ENCODE data around the gene SPPL2C.

SPPL2C gene

GRCh38 chr17:45854209-45854608 is 9.5 kb downstream of the SPPL2C start:
- no peaks in the 10 kb centered on the region for H3K9me2 ChIP-seq (ENCODE audit: low read depth, low read length)
- H3K4me2 ChIP-seq (ENCODE audit: low read length): no peak overlapping the region
- no peaks in the 10 kb centered on the region for H3K79me2 ChIP-seq (ENCODE audit: insufficient read depth, low read length)
- H3F3A ChIP-seq (ENCODE audit: insufficient read depth, low read length): no peaks in the 10 kb centered on the region
- no peak overlapping the region for H3K9ac ChIP-seq (ENCODE audit: low read length)
- no peaks in the 10 kb centered on the region for H3K27me3 ChIP-seq (ENCODE audit: insufficient read depth, low read length)
- H3K36me3 ChIP-seq (ENCODE audit: insufficient read depth, low read length): no peaks in the 10 kb centered on the region
- no peak overlapping the region for H3K27ac ChIP-seq (ENCODE audit: low read depth, low read length, poor library complexity, severe bottlenecking)
- H4K20me1 ChIP-seq (ENCODE audit: insufficient read depth, low read length): no peaks in the 10 kb centered on the region
- H3K4me1 ChIP-seq (ENCODE audit: insufficient read depth, low read length, severe bottlenecking): no peaks in the 10 kb centered on the region
- H3K4me3 ChIP-seq (ENCODE audit: low read depth, low read length, poor library complexity, severe bottlenecking): no peak overlapping the region
- no peak for TF ChIP-seq EZH2 (IDR thresholded peaks at IDR 0.05; ENCODE audit: borderline replicate concordance, low read length)
- TF ChIP-seq, protein P1, sequence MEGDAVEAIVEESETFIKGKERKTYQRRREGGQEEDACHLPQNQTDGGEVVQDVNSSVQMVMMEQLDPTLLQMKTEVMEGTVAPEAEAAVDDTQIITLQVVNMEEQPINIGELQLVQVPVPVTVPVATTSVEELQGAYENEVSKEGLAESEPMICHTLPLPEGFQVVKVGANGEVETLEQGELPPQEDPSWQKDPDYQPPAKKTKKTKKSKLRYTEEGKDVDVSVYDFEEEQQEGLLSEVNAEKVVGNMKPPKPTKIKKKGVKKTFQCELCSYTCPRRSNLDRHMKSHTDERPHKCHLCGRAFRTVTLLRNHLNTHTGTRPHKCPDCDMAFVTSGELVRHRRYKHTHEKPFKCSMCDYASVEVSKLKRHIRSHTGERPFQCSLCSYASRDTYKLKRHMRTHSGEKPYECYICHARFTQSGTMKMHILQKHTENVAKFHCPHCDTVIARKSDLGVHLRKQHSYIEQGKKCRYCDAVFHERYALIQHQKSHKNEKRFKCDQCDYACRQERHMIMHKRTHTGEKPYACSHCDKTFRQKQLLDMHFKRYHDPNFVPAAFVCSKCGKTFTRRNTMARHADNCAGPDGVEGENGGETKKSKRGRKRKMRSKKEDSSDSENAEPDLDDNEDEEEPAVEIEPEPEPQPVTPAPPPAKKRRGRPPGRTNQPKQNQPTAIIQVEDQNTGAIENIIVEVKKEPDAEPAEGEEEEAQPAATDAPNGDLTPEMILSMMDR (IDR thresholded peaks at IDR 0.05; ENCODE audit: low read length): no peak
- no peaks in the 10 kb centered on the region for H3K9me3 ChIP-seq (ENCODE audit: low read length)
- no peak overlapping the region for H2AFZ ChIP-seq (ENCODE audit: low read length)

DNA sequence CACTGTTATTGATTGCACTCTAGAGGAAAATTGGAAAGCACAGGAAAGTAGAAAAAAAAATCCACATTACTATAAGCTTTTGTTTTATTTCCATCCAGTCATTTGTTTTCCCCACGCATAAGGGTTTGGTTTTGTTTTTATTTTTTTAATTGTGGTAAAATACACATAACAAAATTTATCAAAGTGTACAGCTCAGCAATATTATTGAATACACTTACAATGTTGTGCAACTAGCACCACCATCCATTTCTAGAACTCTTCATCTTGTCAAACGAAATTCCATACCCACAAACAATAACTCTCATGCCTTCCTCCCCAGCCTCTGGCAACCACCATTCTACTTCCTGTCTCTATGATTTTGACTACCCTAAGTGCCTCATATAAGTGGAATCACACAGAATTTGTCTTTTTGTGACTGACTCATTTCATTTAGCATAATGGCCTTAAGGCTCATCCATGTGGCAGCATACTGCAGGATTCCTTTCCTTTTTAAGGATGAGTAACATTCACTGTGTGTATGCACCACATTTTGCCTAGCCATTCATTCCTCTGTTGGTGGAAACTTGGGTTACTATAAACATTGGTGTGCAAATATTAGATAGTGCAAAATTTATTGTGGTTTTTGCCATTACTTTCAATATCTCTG is 11.1 kb downstream of the SPPL2C start:
- Histone ChIP-seq H3K9ac (ENCODE audit: low read length) (no peak overlapping the region), H3K9me3 (ENCODE audit: low read length) (no peaks in the 10 kb centered on the region), H3K9me2 (ENCODE audit: low read depth, low read length) (no peaks in the 10 kb centered on the region), H3K4me2 (ENCODE audit: low read length) (no peak overlapping the region), H3F3A (ENCODE audit: insufficient read depth, low read length) (no peaks in the 10 kb centered on the region), H4K20me1 (ENCODE audit: insufficient read depth, low read length) (no peaks in the 10 kb centered on the region), H3K79me2 (ENCODE audit: insufficient read depth, low read length) (no peaks in the 10 kb centered on the region), H3K36me3 (ENCODE audit: insufficient read depth, low read length) (no peaks in the 10 kb centered on the region), H3K4me1 (ENCODE audit: insufficient read depth, low read length, severe bottlenecking) (no peaks in the 10 kb centered on the region), H3K4me3 (ENCODE audit: low read depth, low read length, poor library complexity, severe bottlenecking) (no peak overlapping the region), H2AFZ (ENCODE audit: low read length) (no peak overlapping the region), H3K27me3 (ENCODE audit: insufficient read depth, low read length) (no peaks in the 10 kb centered on the region), H3K27ac (ENCODE audit: low read depth, low read length, poor library complexity, severe bottlenecking) (no peak overlapping the region)
- TF ChIP-seq, protein P1 (IDR thresholded peaks at IDR 0.05; ENCODE audit: low read length): no peak
- no peak for TF ChIP-seq EZH2 (IDR thresholded peaks at IDR 0.05; ENCODE audit: borderline replicate concordance, low read length)

DNA sequence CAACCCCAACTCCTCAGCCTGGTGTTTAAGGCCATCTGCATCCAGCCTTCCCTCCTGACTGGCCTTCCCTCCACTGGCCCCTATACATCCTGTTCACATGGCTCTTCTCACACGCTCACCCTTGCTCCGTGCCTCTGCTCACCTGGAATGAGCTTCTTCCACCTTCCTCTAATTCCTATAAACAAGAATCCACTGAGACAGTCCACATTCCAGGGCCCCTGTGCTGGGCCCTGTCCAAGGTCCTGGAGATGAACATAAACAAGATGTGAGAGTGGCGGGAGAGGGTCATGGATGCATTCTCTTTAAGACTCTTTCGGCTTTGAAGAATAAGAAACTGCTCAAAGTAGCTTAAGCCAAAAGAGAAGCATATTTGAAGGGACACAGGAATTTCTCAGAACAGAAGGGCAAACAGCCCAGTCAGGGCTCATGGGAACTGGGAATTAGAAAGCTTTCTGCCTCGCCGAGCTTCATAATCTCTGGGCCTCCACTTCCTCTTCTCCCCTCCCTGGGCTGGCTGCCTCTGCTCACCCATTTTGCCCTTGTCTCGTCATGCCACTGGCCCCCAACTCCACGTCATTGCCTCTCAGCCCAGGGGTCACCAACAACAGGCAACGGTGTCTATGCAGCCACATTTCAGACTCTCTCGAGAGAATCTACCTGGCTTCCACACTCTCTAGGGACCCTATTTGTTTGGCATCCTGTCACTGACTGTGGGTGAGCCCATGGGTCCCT is 13.5 kb downstream of the SPPL2C start:
- Histone ChIP-seq H4K20me1 (ENCODE audit: insufficient read depth, low read length) (no peaks in the 10 kb centered on the region), H2AFZ (ENCODE audit: low read length) (no peak overlapping the region), H3K4me1 (ENCODE audit: insufficient read depth, low read length, severe bottlenecking) (no peaks in the 10 kb centered on the region), H3K9me2 (ENCODE audit: low read depth, low read length) (no peaks in the 10 kb centered on the region), H3K36me3 (ENCODE audit: insufficient read depth, low read length) (no peaks in the 10 kb centered on the region), H3K9ac (ENCODE audit: low read length) (no peak overlapping the region), H3F3A (ENCODE audit: insufficient read depth, low read length) (no peaks in the 10 kb centered on the region), H3K9me3 (ENCODE audit: low read length) (no peaks in the 10 kb centered on the region), H3K4me2 (ENCODE audit: low read length) (no peak overlapping the region), H3K79me2 (ENCODE audit: insufficient read depth, low read length) (no peaks in the 10 kb centered on the region), H3K27ac (ENCODE audit: low read depth, low read length, poor library complexity, severe bottlenecking) (no peak overlapping the region), H3K27me3 (ENCODE audit: insufficient read depth, low read length) (no peaks in the 10 kb centered on the region; the same call in 1 of the 2 replicates), H3K4me3 (ENCODE audit: low read depth, low read length, poor library complexity, severe bottlenecking) (no peak overlapping the region)
- no peak for TF ChIP-seq EZH2 (IDR thresholded peaks at IDR 0.05; ENCODE audit: borderline replicate concordance, low read length)
- TF ChIP-seq, protein P1 (IDR thresholded peaks at IDR 0.05; ENCODE audit: low read length): no peak

All from OCI-LY1 (cell line).